BJ (cell line): ENCODE data around the gene PSIP1. TPM values are rescaled to one million over a fixed set of nuclear protein-coding genes. Genes with fewer than 3 reads are reported as not detected.

Experiments used
- CTCF ChIA-PET: fragments of 350-600 bp; formaldehyde crosslinking; extraction: SDS; loops from one replicate; lab custom pipeline; 2021; ENCODE audit warnings: antibody characterized with exemption, inconsistent platforms; lab: Yijun Ruan, JAX
- POLR2A ChIA-PET: fragments of 300-600 bp; sonication (Branson Sonifier 250); formaldehyde crosslinking; extraction: SDS; loops from one replicate; lab custom pipeline; 2021; ENCODE audit warnings: antibody characterized with exemption; lab: Charles Lee
- DNase-seq: peaks from one replicate; pipeline ENCODE4 v3.0.0-alpha.2; 2011; ENCODE audit warnings: low read depth
- H3K27me3 ChIP-seq: 2 replicates; pipeline ENCODE4 v1.6.0; 2011; ENCODE audit warnings: low read length; ENCODE audit not compliant: control insufficient read depth, insufficient read depth
- H3K36me3 ChIP-seq: 2 replicates; pipeline ENCODE4 v1.5.1; 2011; ENCODE audit warnings: low read length; ENCODE audit not compliant: control insufficient read depth, insufficient read depth
- H3K4me3 ChIP-seq: 2 replicates; pipeline ENCODE4 v1.5.1; 2011; ENCODE audit warnings: low read depth, mild to moderate bottlenecking, control low read depth, low read length
- CTCF ChIP-seq: IDR thresholded peaks from 2 replicates; pipeline ENCODE4 v1.5.1; 2011; ENCODE audit warnings: low read depth, mild to moderate bottlenecking, control low read depth, inconsistent platforms, low read length, moderate library complexity; ENCODE audit not compliant: insufficient read depth
- polyA plus RNA-seq: library from polyadenylated mRNA; depleted of rRNA; stranded (reverse); fragments of >200 nt; gene quantifications from 2 replicates; pipeline ENCODE4 v1.2.3, GENCODE V29; 2011; rRNA removed
- small RNA-seq: library from RNA; depleted of rRNA; stranded (forward); fragments of <200 nt; gene quantifications from one replicate; pipeline ENCODE3, GENCODE V24; 2012; ENCODE audit warnings: low replicate concordance, low read depth; ENCODE audit not compliant: insufficient read length

PSIP1 gene
- polyA plus RNA-seq, 1 experiment = 10.2 TPM

DNA sequence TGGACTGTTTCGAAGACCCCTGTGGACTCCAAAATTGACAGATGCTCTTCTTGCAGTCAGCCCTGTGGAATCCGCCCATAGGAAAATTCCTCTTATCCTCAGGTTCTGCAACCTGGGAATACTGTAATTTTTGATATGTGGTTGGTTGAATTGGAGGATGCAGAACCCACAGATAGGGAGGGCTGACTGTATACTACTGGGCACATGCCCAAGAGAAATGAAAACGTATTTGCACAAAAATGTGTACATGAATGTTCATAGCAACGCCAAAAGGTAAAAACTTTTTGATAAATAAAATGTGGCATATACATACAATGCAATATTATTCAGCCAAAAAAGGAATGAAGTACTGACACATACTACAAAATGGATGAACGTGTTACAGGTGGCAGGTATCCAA is 90.0 kb downstream of the PSIP1 start:
- CTCF ChIA-PET = no interaction called here
- DNase-seq = no peak
- no peak for TF ChIP-seq CTCF
- Histone ChIP-seq H3K36me3 (peaks cover 4% of the 10 kb centered on the region), H3K27me3 (no peaks in the 10 kb centered on the region), H3K4me3 (no peak overlapping the region)
- POLR2A ChIA-PET = interaction anchor here (0.6 kb wide), 1 partner anchor 1206 kb away, joined by 5 read pairs; no protein-coding TSS in a partner anchor

- no peak overlapping the region for H3K4me3 ChIP-seq
- no peaks in the 10 kb centered on the region for H3K27me3 ChIP-seq
- POLR2A ChIA-PET = no interaction called here
- no peaks in the 10 kb centered on the region for H3K36me3 ChIP-seq
- DNase-seq = no peak
- no peak for TF ChIP-seq CTCF
- CTCF ChIA-PET = interaction anchor here (0.8 to 1.3 kb wide), 2 partner anchors 206 to 207 kb away, joined by 3 read pairs; no protein-coding TSS in a partner anchor
These were observed 93.1 kb downstream of the PSIP1 start for GRCh38 chr9:15417626-15418025.

DNA sequence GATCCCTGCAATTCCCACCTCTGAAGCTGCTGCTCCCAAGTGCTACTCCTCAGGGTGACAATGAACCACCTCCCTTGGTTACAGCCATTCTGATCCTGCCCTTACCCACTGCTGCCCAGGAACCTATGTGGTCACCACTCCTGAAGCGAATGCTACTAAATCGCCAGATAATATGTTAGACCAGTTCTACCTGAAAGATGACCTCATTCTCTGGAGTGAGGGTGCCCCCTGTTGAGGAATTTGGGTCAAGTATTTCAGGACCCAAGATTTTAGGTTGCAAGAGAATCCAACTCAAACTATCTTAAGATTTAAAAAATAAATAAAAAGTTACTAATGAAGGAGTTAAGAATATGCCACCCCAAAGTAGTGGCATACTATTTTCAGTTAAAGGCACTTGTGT is 93.9 kb downstream of the PSIP1 start:
- no peak overlapping the region for H3K4me3 ChIP-seq
- ChIA-PET POLR2A (no interaction called here), CTCF (interaction anchor here (0.7 to 2.3 kb wide), 11 partner anchors 9 to 230 kb away, joined by 3 to 21 read pairs (median 3); no protein-coding TSS in a partner anchor)
- H3K36me3 ChIP-seq = no peaks in the 10 kb centered on the region
- no peak for DNase-seq
- H3K27me3 ChIP-seq = no peaks in the 10 kb centered on the region
- TF ChIP-seq CTCF = peak; percentile 44

Small RNA genes within 50 kb of the gene (small RNA-seq; reads per million reads assigned to genes)
- gene AL513423.1 (not detected), gene RN7SL98P (not detected), gene RNU6-246P (not detected), gene RNU6-319P (not detected)

Other genes starting within 250 kb of the PSIP1 start
- 5.1 and 9.2 TPM in 2 replicates for gene TTC39B, start 203.8 kb downstream of the PSIP1 start, polyA plus RNA-seq
- gene SNAPC3, start 88.1 kb downstream of the PSIP1 start, polyA plus RNA-seq = 12.5 and 27.3 TPM in 2 replicates
- 0.39 and 0.54 TPM in 2 replicates for gene CCDC171, start 42.1 kb upstream of the PSIP1 start, polyA plus RNA-seq